H9 (cell line): ENCODE results near the gene SV2C. TPM values are rescaled to one million over a fixed set of nuclear protein-coding genes. Genes with fewer than 3 reads are reported as not detected.
"Not testable (repeated sequence)": the region's sequence is repeated elsewhere in the genome, so short reads cannot be mapped to it uniquely, and the experiment has no call there.

Experiments
- DNase-seq: peaks from one replicate; pipeline ENCODE4 v3.0.0-alpha.2; 2017
- H2AFZ ChIP-seq: one replicate; pipeline ENCODE4 v1.6.1; 2013; ENCODE audit warnings: mild to moderate bottlenecking, low read length, control low read depth, moderate library complexity
- H2AK5ac ChIP-seq: 2 replicates; pipeline ENCODE4 v1.6.1; 2013; ENCODE audit warnings: low read length, control low read depth, mixed read lengths; ENCODE audit not compliant: insufficient read length
- H2BK120ac ChIP-seq: one replicate; pipeline ENCODE4 v1.6.1; 2013; ENCODE audit warnings: low read depth, mild to moderate bottlenecking, low read length, control low read depth, inconsistent platforms; ENCODE audit not compliant: poor library complexity, severe bottlenecking
- H2BK12ac ChIP-seq: 2 replicates; pipeline ENCODE4 v1.6.1; 2013; ENCODE audit warnings: low read length, control low read depth, mixed read lengths, low read depth; ENCODE audit not compliant: insufficient read length
- H2BK15ac ChIP-seq: 2 replicates; pipeline ENCODE4 v1.6.1; 2013; ENCODE audit warnings: low read depth, low read length, control low read depth
- H2BK20ac ChIP-seq: one replicate; pipeline ENCODE4 v1.6.1; 2013; ENCODE audit warnings: low read depth, mild to moderate bottlenecking, low read length, control low read depth, inconsistent platforms; ENCODE audit not compliant: poor library complexity, severe bottlenecking
- H2BK5ac ChIP-seq: 2 replicates; pipeline ENCODE4 v1.6.1; 2013; ENCODE audit warnings: low read length, control low read depth, mixed read lengths; ENCODE audit not compliant: insufficient read length
- H3K14ac ChIP-seq: 2 replicates; pipeline ENCODE4 v1.6.1; 2013; ENCODE audit warnings: low read length, control low read depth; ENCODE audit not compliant: insufficient read depth
- H3K18ac ChIP-seq: 2 replicates; pipeline ENCODE4 v1.6.1; 2013; ENCODE audit warnings: low read depth, mild to moderate bottlenecking, mixed read lengths, low read length, control low read depth; ENCODE audit not compliant: insufficient read length
- H3K23ac ChIP-seq: 2 replicates; pipeline ENCODE4 v1.6.1; 2013; ENCODE audit warnings: low read length, control low read depth, mixed read lengths, low read depth; ENCODE audit not compliant: insufficient read length
- H3K23me2 ChIP-seq: 2 replicates; pipeline ENCODE4 v1.6.1; 2013; ENCODE audit warnings: low read depth, mild to moderate bottlenecking, mixed read lengths, low read length, control low read depth; ENCODE audit not compliant: insufficient read length, poor library complexity, severe bottlenecking
- H3K27ac ChIP-seq: 2 replicates; pipeline ENCODE4 v1.5.1; 2013; ENCODE audit warnings: low read length, control low read depth, mixed read lengths, low read depth; ENCODE audit not compliant: insufficient read length
- H3K27me3 ChIP-seq: 2 replicates; pipeline ENCODE4 v1.6.1; 2013; ENCODE audit warnings: low read length, control low read depth, inconsistent platforms; ENCODE audit not compliant: insufficient read depth
- H3K4ac ChIP-seq: 2 replicates; pipeline ENCODE4 v1.6.1; 2013; ENCODE audit warnings: low read depth, mild to moderate bottlenecking, control low read depth, inconsistent platforms, low read length, moderate library complexity
- H3K4me1 ChIP-seq: 2 replicates; pipeline ENCODE4 v1.6.1; 2013; ENCODE audit warnings: low read length, control low read depth, inconsistent platforms; ENCODE audit not compliant: insufficient read depth
- H3K4me2 ChIP-seq: 2 replicates; pipeline ENCODE4 v1.6.1; 2013; ENCODE audit warnings: low read length, control low read depth, mixed read lengths; ENCODE audit not compliant: insufficient read length, insufficient read depth
- H3K56ac ChIP-seq: 2 replicates; pipeline ENCODE4 v1.6.1; 2013; ENCODE audit warnings: low read depth, mild to moderate bottlenecking, mixed read lengths, low read length, control low read depth; ENCODE audit not compliant: insufficient read length
- H3K79me1 ChIP-seq: 2 replicates; pipeline ENCODE4 v1.6.1; 2013; ENCODE audit warnings: low read depth, mild to moderate bottlenecking, moderate library complexity, low read length, control low read depth, inconsistent platforms; ENCODE audit not compliant: insufficient read depth, poor library complexity, severe bottlenecking
- H3K79me2 ChIP-seq: 2 replicates; pipeline ENCODE4 v1.6.1; 2013; ENCODE audit warnings: low read length, control low read depth, inconsistent platforms; ENCODE audit not compliant: insufficient read depth
- H3K9ac ChIP-seq: 2 replicates; pipeline ENCODE4 v1.6.1; 2013; ENCODE audit warnings: low read length, control low read depth, mixed read lengths; ENCODE audit not compliant: insufficient read length; ENCODE audit errors: extremely low read depth
- H3K9me3 ChIP-seq: one replicate; pipeline ENCODE4 v1.6.1; 2013; ENCODE audit warnings: low read depth, low read length, inconsistent platforms; ENCODE audit not compliant: control insufficient read depth
- H3T11ph ChIP-seq: one replicate; pipeline ENCODE4 v1.6.1; 2013; ENCODE audit warnings: mild to moderate bottlenecking, low read length, control low read depth, inconsistent platforms
- H4K20me1 ChIP-seq: one replicate; pipeline ENCODE4 v1.6.1; 2013; ENCODE audit not compliant: control insufficient read depth, insufficient read length, insufficient read depth
- H4K5ac ChIP-seq: 2 replicates; pipeline ENCODE4 v1.6.1; 2013; ENCODE audit warnings: low read depth, mild to moderate bottlenecking, mixed read lengths, low read length, control low read depth; ENCODE audit not compliant: insufficient read length
- H4K8ac ChIP-seq: replicated peaks from 2 replicates; pipeline ENCODE4 v1.6.1; 2013; ENCODE audit warnings: low read length, control low read depth, mixed read lengths, low read depth; ENCODE audit not compliant: insufficient read length
- H4K91ac ChIP-seq: 2 replicates; pipeline ENCODE4 v1.6.1; 2013; ENCODE audit warnings: low read depth, mild to moderate bottlenecking, moderate library complexity, mixed read lengths, low read length, control low read depth; ENCODE audit not compliant: insufficient read length
- H3K27ac Mint-ChIP-seq, 3 experiments: 2 replicates in 2 of 3; 3 replicates in 1 of 3; pipeline ENCODE4 v1.8.0; 2020 to 2021; ENCODE audit warnings: mixed read lengths in 3 of 3, mild to moderate bottlenecking in 1 of 3, moderate library complexity in 1 of 3
- H3K27me3 Mint-ChIP-seq: 2 replicates; pipeline ENCODE4 v1.8.0; 2021; ENCODE audit warnings: low read depth, mild to moderate bottlenecking, moderate library complexity, mixed read lengths
- H3K36me3 Mint-ChIP-seq, 3 experiments: 2 replicates in 2 of 3; 3 replicates in 1 of 3; pipeline ENCODE4 v1.8.0; 2020 to 2021; ENCODE audit warnings: low read depth in 3 of 3, mixed read lengths in 3 of 3; ENCODE audit not compliant: insufficient read depth in 1 of 3
- H3K4me1 Mint-ChIP-seq, 2 experiments: 2 replicates each; pipeline ENCODE4 v1.8.0; 2020; ENCODE audit warnings: mixed read lengths in 2 of 2
- H3K4me3 Mint-ChIP-seq, 2 experiments: 2 replicates in 1 of 2; 3 replicates in 1 of 2; pipeline ENCODE4 v1.8.0; 2020 to 2021; ENCODE audit warnings: mild to moderate bottlenecking in 2 of 2, mixed read lengths in 2 of 2, moderate library complexity in 1 of 2
- H3K9me3 Mint-ChIP-seq, 2 experiments: 2 replicates in 1 of 2; 3 replicates in 1 of 2; pipeline ENCODE4 v1.8.0; 2020; ENCODE audit warnings: mild to moderate bottlenecking in 2 of 2, mixed read lengths in 2 of 2, moderate library complexity in 1 of 2
- WGBS: extraction: QIAGEN DNeasy Blood & Tissue Kit; methylation state at CpG from one replicate; pipeline ENCODE4 v1.1.7; 2013; ENCODE audit warnings: missing lambda C conversion rate, low lambda C conversion rate, mixed read lengths; ENCODE audit not compliant: insufficient read length; ENCODE audit errors: extremely low coverage; 5-methylcytosine and 5-hydroxymethylcytosine counted together
- total RNA-seq: library from RNA; stranded (reverse); gene quantifications from 2 replicates; pipeline ENCODE4 v1.2.1, GENCODE V29; 2021
- TF ChIP-seq, protein P1 (sequence below): fragments of 200-600 bp; sonication (generic); conservative IDR thresholded peaks from 3 replicates; pipeline ENCODE4 v1.8.0; 2021; ENCODE audit warnings: antibody characterized with exemption, mild to moderate bottlenecking

The SV2C gene
- total RNA-seq, 1 experiment from 2014 or later, result 0.09 TPM

- Mint-ChIP-seq H3K27me3 (peaks cover 8% of the 10 kb centered on the region), H3K9me3 (peaks cover 15 to 16% of the 10 kb centered on the region in 2 experiments), H3K4me3 (no peak overlapping the region), H3K27ac (no peak overlapping the region), H3K36me3 (peaks cover 11 to 16% (median 13%) of the 10 kb centered on the region in 3 experiments), H3K4me1 (peaks cover 34% of the 10 kb centered on the region in 2 experiments)
- Histone ChIP-seq H3K79me2 (no peaks in the 10 kb centered on the region), H2BK120ac (no peak overlapping the region), H2BK5ac (no peak overlapping the region), H3K56ac (no peak overlapping the region), H4K8ac (no peak overlapping the region), H3T11ph (no peak overlapping the region), H3K27ac (no peak overlapping the region), H4K91ac (no peak overlapping the region), H3K4me1 (peaks cover 6% of the 10 kb centered on the region; the same call in 1 of the 2 replicates), H3K23me2 (no peaks in the 10 kb centered on the region), H2AFZ (no peak overlapping the region), H3K27me3 (no peaks in the 10 kb centered on the region), H4K20me1 (no peaks in the 10 kb centered on the region), H2BK12ac (no peak overlapping the region), H3K14ac (no peak overlapping the region), H3K18ac (no peak overlapping the region), H3K79me1 (no peaks in the 10 kb centered on the region), H3K23ac (no peak overlapping the region), H2AK5ac (no peak overlapping the region), H3K4me2 (no peak overlapping the region), H4K5ac (no peak overlapping the region), H3K4ac (no peak overlapping the region), H3K9ac (no peak overlapping the region), H2BK15ac (no peak overlapping the region), H3K9me3 (no peaks in the 10 kb centered on the region), H2BK20ac (no peak overlapping the region)
- DNase-seq, result no peak
- WGBS, result no CpG with 5 or more reads among the region's 3 CpGs
- TF ChIP-seq, protein P1, sequence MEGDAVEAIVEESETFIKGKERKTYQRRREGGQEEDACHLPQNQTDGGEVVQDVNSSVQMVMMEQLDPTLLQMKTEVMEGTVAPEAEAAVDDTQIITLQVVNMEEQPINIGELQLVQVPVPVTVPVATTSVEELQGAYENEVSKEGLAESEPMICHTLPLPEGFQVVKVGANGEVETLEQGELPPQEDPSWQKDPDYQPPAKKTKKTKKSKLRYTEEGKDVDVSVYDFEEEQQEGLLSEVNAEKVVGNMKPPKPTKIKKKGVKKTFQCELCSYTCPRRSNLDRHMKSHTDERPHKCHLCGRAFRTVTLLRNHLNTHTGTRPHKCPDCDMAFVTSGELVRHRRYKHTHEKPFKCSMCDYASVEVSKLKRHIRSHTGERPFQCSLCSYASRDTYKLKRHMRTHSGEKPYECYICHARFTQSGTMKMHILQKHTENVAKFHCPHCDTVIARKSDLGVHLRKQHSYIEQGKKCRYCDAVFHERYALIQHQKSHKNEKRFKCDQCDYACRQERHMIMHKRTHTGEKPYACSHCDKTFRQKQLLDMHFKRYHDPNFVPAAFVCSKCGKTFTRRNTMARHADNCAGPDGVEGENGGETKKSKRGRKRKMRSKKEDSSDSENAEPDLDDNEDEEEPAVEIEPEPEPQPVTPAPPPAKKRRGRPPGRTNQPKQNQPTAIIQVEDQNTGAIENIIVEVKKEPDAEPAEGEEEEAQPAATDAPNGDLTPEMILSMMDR, result no peak; the same call in 2 of the 3 replicates
These were observed 251.4 kb downstream of the SV2C start for GRCh38 chr5:76334574-76334973.

DNA sequence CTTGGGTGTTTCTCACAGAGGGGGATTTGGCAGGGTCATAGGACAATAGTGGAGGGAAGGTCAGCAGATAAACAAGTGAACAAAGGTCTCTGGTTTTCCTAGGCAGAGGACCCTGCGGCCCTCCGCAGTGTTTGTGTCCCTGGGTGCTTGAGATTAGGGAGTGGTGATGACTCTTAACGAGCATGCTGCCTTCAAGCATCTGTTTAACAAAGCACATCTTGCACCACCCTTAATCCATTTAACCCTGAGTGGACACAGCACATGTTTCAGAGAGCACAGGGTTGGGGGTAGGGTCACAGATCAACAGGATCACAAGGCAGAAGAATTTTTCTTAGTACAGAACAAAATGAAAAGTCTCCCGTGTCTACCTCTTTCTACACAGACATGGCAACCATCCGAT is 252.3 kb downstream of the SV2C start:
- H3K4me1 Mint-ChIP-seq, result peaks cover 32 to 34% of the 10 kb centered on the region in 2 experiments
- not testable (repeated sequence) for H2BK20ac ChIP-seq
- no CpG with 5 or more reads among the region's 5 CpGs for WGBS

More for the DNA sequence above, 252.3 kb downstream of the SV2C start:
- not testable (repeated sequence) for H3K79me1 ChIP-seq, H3K18ac ChIP-seq, H3K56ac ChIP-seq, H3K14ac ChIP-seq, H4K91ac ChIP-seq, H3K23ac ChIP-seq, H4K8ac ChIP-seq, H3K27me3 Mint-ChIP-seq, H3K79me2 ChIP-seq, H3T11ph ChIP-seq, H3K27ac Mint-ChIP-seq, H3K4me1 ChIP-seq, H3K27me3 ChIP-seq, H3K9ac ChIP-seq, H2BK120ac ChIP-seq, H2BK5ac ChIP-seq, H4K5ac ChIP-seq, H2BK15ac ChIP-seq, H3K4me2 ChIP-seq, H3K27ac ChIP-seq, H2AFZ ChIP-seq, H2BK12ac ChIP-seq, H3K9me3 ChIP-seq, H2AK5ac ChIP-seq, H3K23me2 ChIP-seq, H3K4ac ChIP-seq, DNase-seq, H3K4me3 Mint-ChIP-seq, H4K20me1 ChIP-seq
- Mint-ChIP-seq H3K9me3 (peaks cover 15 to 16% of the 10 kb centered on the region in 2 experiments), H3K36me3 (peaks cover 11 to 16% (median 13%) of the 10 kb centered on the region in 3 experiments)
